Measurements from ENCODE around the gene ADCY5.

Gene ADCY5

DNA sequence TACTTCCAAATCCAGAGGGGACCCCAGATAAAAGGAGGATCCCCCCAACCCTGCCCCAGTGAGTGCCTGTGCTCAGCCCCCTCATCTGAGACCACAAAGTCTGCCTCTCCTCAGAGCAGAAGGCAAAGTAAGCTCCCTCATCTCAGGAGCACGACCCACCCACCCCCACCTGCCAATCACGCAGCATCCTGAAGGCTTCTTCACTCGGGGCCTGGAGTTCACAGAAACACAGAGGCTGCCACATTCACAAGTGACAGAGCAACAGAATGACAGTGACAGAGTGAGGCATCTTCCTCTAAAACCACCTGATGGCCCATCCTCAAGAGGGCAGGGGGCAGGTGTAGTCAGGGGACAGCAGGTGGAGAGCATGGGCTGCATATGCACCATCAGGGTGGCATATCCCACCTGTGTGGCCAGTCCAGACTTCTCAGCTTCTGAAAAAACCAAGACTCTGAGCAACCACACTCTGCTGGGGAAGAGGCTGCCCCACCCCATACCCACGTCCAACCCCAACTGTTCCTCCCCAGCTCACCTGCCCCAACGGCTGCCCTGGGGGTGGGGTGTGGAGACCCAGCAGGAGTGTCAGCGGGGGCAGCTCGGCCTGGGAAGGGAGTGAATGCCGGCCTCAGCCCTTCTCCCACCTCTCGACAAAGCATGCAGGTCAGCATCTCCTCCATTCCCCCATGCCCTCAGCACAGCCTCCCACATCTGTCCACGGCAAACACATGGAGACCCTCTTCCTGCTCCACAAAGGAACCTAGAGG is 19.3 kb downstream of the ADCY5 start:
- no peak for DNase-seq (ENCODE audit: low read depth in 3 of 3)

DNA sequence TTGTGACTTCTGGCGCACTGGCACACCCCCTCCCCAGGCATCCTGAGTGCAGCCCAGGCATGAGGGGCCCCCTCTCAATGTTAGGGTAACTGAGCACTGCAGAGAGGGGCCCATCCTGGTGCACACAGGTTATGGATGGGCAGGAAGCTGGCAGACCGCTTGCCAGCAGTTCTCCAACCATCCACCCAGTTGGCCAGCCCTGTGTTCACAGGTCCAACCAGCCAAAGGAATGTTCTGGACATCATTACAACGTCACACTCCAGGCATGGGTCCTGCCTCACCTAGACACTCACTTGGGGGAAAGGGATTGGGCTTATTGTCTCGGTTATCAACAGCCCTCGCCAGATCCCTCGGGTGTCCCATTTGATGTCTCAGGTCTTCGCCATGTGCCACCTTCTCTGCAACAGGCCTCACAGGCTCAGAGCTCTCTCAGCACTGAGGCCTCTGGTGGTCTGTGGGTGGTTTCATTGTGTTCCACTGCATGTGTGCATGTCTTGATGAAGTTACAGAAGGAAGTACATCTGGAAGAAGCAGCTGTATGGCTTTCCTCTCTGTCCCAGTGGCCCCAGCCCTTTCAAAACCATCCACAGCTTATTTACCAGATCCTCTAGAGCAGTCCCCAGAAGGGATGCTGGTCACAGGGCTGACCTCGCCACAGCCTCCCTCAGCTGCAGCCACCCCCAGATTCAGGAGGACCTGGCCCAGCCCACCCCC is 23.7 kb downstream of the ADCY5 start:
- DNase-seq (ENCODE audit: low read depth in 3 of 3) = no peak

DNA sequence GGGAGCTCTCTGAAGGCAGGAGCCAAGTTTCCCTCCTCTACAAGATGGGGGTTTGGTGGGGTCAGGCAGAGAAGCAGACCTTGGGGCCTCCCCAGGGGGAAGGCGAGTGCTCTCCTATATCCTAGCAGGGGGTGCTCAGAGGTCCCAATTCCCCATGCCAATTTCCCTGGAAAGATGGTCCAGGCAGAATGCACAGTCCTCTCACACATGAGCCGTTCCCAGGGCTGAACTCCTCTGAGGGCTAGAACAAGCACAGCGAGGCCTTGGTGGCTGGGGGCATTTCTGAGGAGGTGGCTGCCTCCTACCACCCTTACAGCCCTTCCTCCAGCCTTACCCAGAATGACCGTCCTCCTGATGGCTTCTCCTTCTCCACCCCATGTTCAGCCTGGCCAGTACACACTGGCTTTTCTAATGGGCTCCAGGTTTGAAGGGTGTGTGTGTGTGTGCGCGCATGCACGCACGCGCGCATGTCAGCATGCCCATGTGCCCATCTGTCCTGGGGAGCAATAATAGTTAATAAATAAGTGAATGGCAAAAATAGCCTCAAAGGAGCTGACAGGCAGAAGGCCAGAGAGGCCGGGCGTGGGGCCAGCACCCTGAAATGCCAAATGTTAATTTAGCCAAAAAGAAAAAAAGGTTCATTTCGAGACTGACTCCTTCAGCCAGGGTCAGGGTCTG is 24.4 kb downstream of the ADCY5 start:
- no peak for DNase-seq (ENCODE audit: low read depth in 3 of 3)

DNA sequence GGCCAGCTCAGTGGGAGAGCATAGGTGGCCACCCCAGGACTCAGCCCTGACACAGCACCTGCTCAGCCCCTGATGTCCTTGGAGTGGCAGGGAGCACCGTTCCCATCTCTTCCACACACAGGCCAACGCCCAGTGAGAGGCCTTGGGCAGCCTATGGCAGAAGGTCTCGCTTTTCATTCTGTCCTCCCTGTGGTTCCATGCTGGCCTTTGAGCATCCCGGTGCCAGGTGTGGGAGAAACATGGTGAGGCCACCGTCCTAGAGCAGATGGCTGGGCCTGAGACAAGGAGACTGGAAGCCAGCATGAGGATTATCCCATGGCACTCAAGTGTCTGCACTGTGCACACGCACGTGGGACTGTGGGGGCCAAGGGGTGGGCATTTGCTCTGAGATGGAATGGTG is 25.1 kb downstream of the ADCY5 start:
- no peak for DNase-seq (ENCODE audit: low read depth in 3 of 3)

DNA sequence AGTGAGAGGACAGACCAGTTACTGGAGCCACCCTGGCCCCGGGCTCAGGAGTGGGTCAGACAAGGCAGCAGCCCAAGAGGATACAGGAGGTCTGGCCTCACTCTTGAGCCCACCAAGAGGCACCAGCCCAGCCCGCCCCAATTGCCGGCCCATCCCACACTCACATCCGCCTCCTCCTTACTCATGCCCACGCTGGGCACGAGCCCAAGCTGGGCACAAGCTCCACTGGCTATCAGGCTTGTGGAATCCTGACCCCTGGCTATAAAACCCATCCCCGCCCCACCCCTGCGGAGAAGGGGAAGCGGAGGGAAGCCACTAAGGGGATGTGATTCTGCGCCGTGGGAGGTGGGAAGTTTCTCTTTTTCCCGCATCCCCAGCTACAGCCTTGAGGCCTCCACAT is 25.9 kb downstream of the ADCY5 start:
- no peak for DNase-seq (ENCODE audit: low read depth in 3 of 3)

DNA sequence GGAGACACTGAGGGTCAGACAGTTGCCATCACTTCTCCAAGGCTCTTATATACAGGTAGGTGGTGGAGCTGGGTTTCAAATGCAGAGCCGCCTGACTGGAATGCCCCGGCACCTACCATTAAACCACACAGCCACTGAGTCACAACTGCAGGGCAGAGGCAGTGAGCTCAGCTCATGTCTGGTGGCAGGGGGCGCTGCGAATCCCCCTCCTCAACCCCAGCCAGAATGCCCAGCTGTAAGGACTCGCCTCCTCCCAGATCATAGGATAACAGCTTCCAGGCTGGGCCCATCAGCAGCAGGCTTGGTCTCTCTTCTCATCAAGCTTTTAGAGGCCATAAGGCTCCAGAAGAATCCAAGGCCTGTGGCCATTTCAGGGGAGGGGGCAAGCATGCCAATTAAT is 26.4 kb downstream of the ADCY5 start:
- DNase-seq (ENCODE audit: low read depth in 3 of 3) = no peak

DNA sequence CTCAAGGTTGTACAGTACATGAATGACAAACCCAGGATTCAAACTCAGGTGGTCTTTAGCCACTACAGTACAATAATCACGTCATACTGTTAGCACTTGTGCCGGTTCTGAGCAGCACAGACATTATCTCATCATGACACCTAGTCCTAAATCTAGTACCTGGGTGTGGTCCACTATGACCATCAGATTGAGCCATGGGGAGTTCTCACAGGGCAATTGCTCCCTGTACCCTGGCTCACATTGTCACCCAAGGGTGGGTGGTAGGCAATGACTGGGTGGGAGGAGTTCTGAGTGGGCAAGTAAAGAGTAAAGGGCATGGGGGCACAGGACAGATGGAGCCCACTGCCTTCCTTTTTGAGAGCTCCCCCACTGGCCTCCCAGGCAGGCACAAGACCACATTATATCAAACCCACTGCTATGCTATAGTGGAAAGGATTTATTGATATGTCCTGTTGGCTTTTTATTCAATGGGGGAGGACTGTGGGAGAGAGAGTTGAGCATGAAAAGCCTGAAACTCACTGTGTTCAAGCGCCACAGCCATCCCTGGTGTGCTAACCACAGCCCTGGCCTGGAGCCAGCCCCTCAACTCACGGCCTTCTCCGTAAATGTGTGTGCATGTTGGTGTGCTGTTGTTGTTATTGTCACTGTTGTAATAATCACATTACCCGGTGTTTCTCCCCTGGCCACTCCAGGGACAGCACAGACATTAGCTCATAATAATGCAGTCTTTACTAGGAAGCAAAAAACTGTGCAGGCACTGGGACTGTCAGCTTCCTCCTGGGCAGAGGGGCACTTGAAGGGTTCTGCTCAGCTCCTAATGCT is 27.3 kb downstream of the ADCY5 start:
- no peak for DNase-seq (ENCODE audit: low read depth in 3 of 3)

DNA sequence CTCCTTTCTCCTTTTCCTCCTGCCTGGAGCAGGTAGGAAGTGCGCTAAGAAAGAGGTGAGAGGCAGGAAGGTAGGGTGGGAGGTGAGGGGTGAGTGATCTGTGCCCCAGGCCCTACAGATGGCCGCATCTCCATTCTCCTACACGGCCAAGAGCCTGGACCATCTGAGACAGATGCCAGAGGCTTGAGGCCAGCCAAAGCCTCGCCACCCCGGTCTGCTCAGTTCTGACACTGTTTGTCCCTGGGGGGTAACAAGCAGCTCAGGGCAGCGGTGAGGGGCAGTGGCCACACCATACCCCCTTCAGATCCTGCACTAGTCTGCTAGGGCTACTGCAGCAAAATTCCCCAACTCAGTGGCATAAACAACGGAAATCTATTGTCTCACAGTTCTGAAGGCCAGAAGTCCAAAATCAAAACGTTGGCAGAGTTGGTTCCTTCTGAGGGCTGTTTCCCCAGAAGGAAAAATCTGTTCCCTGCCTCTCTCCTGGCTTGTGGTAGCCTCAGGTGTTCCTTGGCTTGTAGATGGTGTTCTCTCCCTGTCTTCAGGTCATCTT is 28.4 kb downstream of the ADCY5 start:
- no peak for DNase-seq (ENCODE audit: low read depth in 3 of 3)

DNA sequence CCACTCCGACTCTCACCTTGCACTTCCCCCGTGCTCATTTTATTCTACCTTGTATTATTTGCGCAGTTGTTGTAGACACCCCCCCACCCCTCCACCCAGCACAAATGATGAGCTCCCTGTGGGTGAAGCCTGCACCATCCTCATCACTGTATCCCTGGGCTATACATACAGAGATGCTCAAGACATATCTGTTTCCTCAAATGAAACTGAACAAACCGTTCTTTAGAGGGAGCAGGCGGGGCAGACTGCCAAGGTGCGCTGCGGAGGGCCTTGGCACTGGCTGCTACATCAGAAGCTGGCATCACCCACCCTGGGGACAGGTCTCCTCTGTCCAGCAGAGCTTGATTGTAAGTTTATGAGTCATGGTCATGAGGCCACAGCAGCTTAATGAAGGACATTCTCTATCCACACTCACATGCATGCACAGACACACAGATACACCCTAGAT is 29.0 kb downstream of the ADCY5 start:
- DNase-seq (ENCODE audit: low read depth in 3 of 3) = no peak

DNA sequence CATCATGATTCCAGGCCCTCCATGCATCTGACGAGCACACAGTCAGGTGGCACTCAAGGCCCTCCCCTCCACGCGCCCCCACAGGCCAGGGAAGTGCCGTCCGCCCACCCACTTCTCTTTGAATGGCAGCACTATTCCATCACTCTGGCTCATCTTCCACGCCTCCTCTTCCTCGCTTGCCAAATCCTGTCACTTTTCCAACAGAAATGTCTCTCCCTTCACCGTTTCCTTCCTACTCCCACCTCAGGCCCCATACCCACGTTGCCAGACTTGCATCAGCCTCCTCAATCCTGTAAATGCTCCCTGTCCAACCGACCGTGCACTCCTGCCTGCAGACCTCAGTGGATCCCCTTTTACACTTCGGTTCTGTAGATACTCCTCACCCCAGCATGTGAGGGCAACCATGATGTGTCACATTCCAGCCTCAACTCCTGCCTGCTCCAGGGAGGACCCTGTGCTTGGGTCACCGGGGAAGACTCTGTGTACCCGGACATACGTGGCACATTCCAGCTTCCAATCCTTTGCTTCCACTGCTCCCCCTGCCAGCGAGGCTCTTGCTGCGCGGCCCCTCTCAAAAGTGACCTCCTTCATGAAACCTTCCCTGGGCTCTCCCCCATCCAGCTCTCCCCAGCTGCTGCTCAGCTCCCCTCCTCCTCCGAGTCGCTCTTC is 29.6 kb downstream of the ADCY5 start:
- no peak for DNase-seq (ENCODE audit: low read depth in 3 of 3)

DNA sequence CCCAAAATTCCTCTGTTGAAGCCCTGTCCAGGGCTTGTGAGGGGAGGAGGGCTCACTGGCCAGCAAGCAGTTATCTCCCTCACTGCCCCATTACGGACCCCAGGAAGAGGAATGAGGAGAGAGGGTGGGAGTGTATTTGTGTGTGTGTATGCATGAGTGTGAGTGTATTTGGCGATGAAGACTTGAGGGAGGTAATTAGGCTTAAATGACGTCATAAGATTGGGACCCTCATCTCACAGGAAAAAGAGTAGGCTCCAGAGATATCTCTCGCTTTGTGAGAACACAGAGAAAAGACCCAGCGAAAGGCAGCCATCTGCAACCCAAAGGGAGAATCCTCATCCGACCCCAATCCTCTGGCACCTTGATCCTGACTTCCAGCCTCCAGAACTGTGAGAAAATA is 32.2 kb downstream of the ADCY5 start:
- DNase-seq (ENCODE audit: low read depth in 3 of 3) = no peak

DNA sequence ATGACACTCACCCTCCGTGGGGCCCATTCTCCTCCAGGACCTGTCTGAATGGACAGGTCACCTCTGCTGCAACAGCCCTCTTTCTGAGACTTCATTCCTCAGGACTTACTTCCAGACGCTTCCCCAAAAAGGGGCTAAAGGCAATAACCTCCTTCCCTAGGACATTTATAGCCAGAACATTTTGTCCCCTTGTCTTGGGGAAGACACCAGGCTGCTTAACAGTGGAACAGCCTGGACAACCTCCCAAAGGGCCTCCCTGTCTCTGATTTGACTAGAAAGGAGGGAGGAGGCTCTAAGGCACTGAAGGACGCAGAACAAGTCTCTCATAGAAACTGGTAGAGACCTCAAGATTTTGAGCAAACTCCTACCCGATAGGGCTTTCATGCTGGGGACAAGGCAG is 32.7 kb downstream of the ADCY5 start:
- DNase-seq (ENCODE audit: low read depth in 3 of 3) = no peak

DNA sequence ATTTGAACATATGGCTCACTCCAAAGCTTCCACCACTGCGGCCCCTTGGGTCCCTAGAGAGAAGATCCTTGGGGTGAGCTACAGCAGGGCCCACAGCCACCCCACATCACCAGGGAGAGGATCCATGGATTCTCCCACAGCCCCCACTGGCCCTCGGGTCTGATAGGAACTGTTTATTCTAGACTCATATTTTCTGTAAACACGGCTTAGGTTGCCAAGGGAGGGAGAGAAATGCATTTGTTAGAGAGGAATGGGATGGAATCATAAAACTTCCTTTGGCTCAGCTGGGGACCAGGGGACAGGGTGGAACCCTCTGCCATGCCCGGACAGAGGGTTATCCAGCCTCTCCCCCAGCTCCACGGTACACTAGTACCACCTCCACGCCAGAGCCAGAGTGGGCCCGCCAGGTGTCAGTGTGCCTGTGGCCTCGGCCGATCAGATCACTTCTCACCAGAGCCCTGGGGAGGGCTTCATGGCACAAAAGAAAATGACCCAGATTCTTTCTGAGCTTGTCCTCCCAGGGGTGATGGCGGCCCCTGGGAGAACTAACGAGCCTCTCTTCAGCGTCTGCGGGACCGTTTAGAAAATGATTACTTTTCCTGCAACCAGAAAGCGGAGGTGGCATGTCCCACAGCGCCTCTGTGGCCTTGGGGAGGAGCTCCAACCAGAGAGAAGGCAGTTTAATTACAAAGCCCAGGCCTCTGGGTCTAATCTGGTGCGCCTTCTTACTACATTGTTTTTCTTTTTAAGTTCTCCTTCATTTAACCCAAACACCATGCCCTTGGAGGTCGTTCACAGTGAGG is 33.7 kb downstream of the ADCY5 start:
- no peak for DNase-seq (ENCODE audit: low read depth in 3 of 3)

DNA sequence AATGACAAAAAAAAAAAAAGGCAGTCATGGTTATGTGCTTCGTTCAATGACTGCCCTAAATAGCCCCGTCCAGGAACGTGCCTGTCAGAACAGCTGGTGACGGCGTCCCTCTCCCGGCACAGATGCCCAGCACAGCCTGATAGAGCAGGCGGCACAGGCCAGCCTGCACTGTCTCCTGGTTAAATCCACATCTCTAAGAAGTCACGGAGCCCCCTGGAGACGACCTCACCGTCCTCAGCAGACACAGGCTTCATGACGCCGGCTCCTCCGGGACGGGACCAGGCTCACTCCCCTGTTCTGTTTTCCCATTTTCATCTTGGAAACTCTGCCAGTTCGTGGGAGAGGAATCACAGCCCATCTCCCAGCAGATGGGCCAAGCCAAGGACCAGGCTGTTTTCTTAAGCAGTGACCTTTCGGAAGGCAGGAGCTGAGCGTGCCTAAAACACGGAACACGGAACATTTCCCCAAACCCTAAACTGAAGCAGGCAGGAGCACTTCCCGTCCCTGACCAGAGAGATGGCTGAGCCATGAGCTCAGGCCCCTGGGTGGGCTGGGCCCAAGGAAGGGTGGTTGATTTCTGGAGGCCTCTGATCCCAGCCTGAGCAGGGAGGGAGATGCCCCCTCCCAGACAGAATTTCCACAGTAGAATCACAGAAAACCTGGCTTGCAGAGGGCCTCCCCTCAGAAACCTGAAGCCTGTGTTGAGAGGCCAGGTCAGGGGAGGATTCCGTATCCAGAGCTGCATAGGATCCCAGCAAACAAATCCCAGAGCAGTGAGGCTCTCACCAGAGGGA is 35.9 kb downstream of the ADCY5 start:
- DNase-seq (ENCODE audit: low read depth in 3 of 3) = no peak

DNA sequence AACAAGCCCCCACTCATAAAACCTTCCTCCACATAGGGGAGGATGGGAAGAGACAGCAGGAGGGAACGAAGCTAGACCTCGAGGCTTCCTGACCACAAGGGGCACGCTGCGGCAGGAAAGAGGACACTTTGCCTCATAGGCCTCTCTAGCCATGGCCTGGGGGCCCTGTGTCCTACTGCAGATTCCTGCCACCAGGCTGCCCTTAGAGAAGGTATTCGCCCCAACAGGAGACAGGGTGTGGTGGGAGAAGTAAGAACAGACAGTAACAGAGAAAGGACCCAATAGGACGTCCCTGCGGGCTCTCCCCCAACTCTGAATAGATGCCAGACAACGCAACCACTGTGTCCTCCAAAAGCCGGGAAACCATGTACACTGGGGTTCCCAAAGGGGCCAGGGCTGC is 36.8 kb downstream of the ADCY5 start:
- no peak for DNase-seq (ENCODE audit: low read depth in 3 of 3)

DNA sequence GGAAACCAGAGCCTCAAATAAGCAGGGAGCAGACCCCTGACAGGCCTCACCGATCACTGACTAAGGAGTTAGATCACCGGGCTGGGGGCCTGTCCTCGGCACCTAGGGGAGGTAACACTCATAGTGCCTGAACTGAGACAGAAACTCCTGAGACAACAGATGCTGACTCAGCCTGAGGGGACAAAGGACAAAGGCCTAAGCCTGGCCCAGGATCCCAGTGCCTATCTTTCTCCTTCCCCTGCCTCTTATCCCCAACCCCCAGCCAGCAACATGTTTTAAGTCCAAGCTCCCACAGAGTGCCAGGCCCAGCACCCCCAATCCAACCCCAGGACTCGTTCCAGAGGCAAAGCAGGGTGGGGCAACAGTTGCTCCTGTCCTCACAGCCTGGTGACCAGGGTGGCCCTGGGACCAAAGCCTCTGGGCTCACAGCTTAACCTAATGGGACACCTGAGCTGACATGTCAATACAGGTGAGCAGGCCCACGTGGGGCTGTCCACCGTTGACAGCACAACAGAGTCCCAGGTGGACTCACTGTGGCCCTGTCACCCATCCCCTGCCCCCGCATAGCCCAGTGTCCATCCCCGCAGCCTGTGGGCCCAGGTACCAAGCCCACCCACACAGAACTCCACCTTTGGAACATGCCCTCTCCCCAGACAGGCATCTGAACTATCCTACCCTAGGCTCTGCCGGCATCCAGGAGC is 37.4 kb downstream of the ADCY5 start:
- DNase-seq (ENCODE audit: low read depth in 3 of 3) = no peak

DNA sequence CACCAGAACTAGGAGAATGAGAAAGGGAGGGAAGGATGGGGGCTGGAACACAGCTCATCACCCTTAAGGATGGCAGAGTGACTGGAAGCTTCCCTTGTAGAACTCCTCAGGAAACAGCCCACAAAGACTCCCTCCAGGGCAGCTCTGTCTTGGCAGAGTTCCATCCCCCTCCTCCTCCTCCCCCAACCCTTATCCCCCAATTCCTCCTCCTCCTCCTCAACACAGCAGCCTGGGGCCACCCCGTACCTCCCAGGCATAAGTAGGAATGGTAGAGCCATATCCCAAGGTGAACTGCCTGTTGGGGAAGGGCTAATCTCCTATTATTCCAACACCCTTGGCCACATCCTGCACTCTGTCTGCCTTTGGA is 38.8 kb downstream of the ADCY5 start:
- DNase-seq (ENCODE audit: low read depth in 3 of 3) = no peak

DNA sequence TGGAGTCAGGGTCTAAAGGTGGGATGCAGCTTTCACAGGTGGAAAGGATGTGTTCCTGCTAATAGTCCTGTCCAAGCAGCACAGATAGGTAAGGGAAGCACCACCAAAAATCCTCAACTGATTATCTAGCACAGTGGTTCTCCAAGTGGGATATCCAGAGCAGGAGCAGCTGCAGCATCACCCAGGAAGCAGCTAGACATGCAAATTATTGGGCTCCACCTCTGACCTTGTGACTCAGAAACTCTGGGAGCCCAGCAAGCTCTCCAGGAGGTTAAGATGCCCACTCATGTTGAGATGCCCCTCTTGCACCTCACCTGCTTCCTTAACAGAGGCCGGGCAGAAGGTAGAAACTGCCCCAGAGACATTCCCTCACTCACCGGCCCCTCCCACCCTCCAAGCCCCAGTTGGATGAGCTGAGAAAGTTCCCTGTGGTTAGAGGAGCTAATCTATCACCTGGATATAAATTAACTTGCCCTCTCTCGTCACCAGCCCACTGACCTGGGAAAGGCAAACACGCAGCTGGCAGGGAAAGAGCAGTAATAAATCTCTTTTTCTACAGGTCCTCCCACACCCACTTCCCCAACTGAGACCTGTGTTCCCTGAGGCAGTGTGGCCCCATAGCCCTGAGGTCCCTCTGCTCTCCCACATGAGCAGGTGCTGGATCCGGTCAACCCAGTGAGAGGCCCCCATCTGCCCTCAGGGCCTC is 39.3 kb downstream of the ADCY5 start:
- no peak for DNase-seq (ENCODE audit: low read depth in 3 of 3)

Data from stimulated activated CD4-positive, alpha-beta T cell treated with anti-CD3 and anti-CD28 coated beads, TNF-alpha, amount 100 ng/mL, for 24 hours (primary cell).